Tibial nerve (tissue), 4 donors: Measurements from ENCODE around the gene ST3GAL3.

Source experiments
- EP300 ChIP-seq, 2 donors: sonication (generic); formaldehyde crosslinking; IDR thresholded peaks; one replicate each; pipeline ENCODE4 v1.6.1; 2017; ENCODE audit warnings: antibody characterized with exemption in 2 of 2, mild to moderate bottlenecking in 1 of 2
- POLR2A ChIP-seq, 2 donors: fragments of 450-650 bp; IDR thresholded peaks; one replicate each; pipeline ENCODE4 v1.6.1; 2017; ENCODE audit warnings: antibody characterized with exemption in 2 of 2, mild to moderate bottlenecking in 2 of 2, moderate library complexity in 2 of 2
- TF ChIP-seq, protein P1 (sequence below), 5 experiments: fragments of 200-600 bp in 3 of 5; fragments of 450-650 bp in 2 of 5; sonication (generic) in 3 of 5; IDR thresholded peaks; one replicate each; pipeline ENCODE4 v1.5.1; 2016 to 2019; ENCODE audit warnings: antibody characterized with exemption in 5 of 5, mild to moderate bottlenecking in 3 of 5, moderate library complexity in 2 of 5

DNA sequence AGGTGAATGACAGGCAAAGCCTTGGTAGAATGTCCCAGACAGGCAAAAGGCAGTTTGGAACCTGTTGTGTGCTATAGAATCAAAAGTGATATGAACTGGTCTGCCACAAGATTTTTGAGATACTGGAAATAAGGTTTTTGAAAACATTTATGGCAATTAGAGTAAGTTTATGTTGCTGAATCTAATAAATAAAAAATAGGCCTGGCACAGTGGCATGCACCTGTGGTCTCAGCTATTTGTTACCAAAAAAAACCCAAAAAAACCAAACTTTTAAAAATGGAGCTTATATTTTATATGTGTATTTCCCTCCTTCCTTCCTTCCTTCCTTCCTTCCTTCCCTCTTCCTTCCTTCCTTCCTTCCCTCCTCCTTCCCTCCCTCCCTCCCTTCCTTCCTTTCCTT, 149.8 kb downstream of the ST3GAL3 start:
- TF ChIP-seq, protein P1, sequence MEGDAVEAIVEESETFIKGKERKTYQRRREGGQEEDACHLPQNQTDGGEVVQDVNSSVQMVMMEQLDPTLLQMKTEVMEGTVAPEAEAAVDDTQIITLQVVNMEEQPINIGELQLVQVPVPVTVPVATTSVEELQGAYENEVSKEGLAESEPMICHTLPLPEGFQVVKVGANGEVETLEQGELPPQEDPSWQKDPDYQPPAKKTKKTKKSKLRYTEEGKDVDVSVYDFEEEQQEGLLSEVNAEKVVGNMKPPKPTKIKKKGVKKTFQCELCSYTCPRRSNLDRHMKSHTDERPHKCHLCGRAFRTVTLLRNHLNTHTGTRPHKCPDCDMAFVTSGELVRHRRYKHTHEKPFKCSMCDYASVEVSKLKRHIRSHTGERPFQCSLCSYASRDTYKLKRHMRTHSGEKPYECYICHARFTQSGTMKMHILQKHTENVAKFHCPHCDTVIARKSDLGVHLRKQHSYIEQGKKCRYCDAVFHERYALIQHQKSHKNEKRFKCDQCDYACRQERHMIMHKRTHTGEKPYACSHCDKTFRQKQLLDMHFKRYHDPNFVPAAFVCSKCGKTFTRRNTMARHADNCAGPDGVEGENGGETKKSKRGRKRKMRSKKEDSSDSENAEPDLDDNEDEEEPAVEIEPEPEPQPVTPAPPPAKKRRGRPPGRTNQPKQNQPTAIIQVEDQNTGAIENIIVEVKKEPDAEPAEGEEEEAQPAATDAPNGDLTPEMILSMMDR (IDR thresholded peaks at IDR 0.05): no peak
- TF ChIP-seq POLR2A (IDR thresholded peaks at IDR 0.05) (no peak), EP300 (IDR thresholded peaks at IDR 0.05) (no peak)
